HK-2 (cell line): ENCODE data around the gene ANKIB1.
"Not testable (repeated sequence)": the region's sequence is repeated elsewhere in the genome, so short reads cannot be mapped to it uniquely, and the experiment has no call there.

Experiments used
- DNase-seq: peaks from one replicate; pipeline ENCODE4 v3.0.0-alpha.2; 2018; ENCODE audit not compliant: unreplicated experiment

The ANKIB1 gene

DNA sequence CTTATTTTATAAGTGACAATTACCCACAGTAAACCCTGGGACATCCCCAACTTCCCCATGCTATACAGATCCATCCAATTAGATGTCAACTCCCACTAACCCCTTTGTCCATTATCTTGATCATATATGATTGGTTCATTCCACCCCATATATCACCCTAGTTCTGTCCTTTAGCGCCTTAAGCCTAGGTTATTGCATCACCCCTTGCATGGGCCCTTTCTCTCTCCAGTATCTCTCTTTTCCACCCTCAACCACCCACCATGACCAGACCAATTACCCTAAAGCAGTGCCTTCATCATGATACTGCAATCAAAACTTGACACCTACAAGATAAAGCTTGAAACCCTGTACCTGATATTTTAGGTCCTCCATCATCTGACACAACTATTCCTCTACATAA is 163.6 kb downstream of the ANKIB1 start:
- no peak for DNase-seq

DNA sequence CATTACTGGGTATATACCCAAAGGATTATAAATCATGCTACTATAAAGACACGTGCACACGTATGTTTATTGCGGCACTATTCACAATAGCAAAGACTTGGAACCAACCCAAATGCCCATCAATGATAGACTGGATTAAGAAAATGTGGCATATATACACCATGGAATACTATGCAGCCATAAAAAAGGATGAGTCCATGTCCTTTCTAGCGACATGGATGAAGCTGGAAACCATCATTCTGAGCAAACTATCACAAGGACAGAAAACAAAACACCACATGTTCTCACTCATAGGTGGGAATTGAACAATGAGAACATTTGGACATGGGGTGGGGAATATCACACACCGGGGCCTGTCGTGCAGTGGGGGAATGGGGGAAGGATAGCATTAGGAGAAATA is 164.4 kb downstream of the ANKIB1 start:
- DNase-seq, result not testable (repeated sequence)

DNA sequence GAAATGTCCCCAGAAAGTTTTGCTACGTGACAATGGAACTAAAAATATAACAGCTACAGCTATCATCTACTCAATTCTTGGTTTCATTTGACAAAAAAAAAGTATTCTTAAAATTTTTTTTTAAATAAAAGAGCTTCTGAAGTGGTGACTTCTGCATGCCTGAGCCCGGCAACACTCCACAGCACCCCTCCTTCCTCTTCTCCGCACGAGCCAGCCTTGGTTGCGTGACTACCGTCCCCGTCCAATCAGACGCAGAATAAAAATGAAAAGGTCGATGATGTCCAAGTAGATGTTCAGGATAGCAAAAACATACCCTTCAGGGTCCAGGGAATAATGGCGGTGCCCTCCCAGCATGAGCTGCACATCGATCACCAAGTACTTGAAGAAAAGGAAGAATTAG is 167.0 kb downstream of the ANKIB1 start:
- no peak for DNase-seq

DNA sequence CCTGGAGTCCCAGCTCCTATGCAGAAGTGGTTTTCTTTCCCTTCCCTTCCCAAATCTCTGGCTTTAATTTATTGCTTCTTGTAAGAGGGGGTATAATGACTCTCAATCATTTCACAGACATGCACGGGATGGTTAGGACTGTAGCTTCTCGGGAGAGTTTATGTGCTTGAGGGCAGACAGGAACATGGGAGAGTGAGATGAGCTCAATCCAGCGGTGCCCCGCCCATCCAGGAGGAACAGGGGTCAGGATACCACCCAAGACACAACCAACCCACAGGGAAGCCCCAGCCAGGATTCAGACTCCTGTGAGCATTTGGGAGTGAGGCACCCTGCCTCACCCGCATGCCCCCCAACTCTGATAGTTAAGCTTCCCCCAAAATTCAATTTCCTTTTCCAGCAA is 167.8 kb downstream of the ANKIB1 start:
- no peak for DNase-seq

DNA sequence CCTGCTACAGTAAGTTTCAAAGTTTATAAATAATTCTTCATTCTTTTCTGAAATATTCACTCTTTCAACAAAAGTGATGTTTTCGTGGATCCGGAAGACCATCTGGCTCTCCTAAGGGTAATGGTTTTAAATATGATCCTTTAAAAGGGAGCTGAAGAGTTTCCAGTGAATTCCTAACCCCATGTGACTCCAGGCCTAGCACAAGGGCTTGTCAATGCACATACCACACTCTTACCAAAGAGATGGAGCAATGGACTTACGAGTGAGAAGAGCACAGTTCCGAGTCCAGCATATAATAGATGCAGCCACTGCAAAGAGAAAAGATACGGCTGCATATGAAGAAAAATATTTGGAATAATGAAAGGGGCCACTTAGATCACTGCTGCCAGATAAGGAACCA is 169.5 kb downstream of the ANKIB1 start:
- no peak for DNase-seq

DNA sequence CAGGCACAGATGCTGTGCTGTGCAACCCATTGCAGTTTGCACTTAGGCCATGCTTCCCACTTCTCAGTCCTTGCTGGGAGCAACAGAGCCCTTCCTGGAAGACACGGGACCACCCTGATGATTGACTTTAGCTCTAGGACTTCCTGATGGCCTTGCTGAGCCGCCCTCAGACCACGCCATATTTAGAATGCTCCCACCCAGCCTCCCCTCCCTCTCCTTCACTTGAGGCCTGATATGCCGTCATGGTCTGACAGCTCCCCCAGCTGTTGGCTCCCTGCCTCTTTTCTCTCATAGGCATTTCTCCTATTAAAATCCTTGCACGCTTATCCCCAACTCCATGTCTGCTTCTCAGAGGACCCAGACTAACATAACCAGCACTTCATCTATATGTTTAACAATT is 172.1 kb downstream of the ANKIB1 start:
- no peak for DNase-seq

DNA sequence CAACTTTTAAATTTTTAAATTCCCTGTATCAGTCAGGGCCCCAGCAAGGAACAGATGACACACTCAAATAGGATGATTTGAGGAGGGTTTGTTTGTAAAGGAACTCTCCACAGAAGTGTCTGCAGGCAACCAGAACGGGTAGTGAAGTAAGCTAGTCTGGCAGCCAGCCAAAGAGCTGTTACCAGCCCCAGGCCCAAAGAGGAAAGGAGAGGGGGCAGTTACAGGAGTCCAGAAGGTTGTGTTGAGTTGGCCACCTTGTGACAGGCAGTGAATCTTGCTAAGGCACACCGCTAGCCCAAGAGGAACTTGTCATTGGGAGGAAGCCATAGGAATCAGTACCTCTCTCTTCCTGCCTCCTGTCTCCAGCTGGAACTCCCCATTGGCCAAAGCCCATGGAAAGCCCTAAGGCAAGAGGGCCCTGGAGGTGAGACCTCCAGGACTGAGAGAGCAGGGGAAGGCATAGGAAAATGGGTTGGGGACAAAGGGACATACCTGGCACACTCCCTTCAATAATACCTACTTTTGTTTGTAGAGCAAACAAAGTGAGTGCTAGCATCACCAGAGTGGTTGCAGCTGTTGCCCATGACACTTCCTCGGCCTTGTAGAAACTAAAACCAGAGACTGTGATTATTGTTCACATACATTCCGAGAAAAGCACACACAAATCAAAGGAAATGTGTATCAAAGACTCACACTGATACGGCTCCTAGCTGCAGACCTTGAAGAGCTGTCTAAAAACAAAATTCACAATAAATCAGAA is 176.1 kb downstream of the ANKIB1 start:
- DNase-seq, result no peak

DNA sequence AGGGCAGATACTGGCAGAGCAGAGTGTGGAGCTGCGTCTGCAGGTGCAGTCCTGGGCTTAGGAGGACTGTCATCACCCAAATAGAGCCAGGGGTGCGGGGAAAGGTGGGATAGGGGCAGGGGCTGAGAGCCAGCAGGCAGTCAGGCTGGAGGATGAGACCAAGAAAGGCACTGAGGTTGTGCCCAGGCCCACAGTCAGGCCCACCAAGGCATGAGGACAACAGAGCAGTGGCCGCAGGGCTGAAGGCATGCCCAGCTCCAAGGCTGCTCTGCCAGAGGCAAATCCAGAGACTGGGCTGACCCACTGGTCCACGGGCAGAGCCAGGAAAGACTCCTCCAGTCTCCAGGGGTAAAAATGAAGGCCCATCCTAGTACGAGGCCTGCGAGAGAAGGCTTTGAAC is 177.2 kb downstream of the ANKIB1 start:
- no peak for DNase-seq

DNA sequence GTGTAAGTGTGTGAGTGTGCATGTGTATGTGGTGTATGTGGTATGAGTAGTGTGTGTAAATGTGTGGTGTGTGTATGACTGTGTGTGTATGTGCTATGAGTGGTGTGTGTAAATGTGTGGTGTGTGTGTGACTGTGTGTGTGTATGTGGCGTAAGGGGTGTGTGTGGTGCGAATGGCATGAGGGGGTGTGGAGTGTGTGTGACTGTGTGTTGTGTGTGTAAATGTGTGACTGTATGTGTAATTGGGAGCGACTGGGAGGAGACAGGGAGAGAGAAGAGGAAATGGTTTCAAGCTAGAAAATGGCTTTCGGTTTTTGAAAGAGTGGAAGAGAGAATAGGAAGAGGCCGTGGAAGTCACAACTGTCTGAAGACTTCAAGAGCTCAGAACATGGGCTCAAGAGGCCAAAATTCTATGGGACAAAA is 177.9 kb downstream of the ANKIB1 start:
- no peak for DNase-seq

DNA sequence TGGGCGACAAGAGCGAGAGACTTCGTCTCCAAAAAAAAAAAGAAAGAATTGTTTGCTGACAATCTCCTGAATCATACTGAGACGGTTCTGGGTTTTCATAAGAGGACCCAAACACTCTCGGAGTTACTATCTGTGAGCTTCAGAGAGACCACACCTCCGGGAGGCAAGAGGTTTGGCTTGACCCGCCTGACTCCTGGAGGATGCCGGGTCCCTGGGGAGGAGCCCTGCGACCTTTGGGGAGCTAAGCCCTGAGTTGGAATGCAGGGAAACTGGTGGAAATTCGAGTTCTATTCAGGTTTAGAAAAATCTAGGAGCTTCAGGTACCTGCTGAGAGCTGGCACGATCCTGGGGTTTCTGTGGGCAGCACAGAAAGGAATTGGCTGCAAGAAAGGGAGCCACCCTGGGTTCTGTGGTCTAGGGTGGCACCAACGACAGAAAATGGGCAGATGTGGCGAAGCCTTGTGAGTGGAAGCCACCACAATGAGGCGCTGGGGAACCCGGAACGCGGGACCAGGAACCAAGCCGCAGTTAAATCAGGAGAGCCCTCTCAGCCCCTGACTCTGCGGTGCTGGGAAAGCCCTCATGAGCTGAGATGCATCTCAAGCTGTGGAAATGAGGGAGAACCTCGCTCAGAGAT is 179.7 kb downstream of the ANKIB1 start:
- no peak for DNase-seq

DNA sequence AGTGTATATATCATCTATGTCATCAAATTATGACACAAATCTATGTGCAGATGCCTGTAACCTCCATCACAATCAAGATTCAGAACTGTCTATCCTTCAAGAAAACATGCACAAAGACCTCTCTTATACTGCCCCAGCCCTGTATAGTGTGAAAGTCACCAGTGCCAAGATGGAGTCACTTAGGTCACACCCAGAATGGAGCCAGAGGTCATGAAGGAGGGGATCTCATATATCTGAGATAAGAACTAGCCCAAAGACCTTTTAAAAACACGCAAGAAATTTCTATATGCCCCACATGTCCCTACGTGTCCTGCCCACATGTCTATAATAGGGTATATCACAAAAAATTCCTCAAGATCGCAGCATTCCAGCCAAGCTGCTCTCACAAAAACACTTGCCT is 181.4 kb downstream of the ANKIB1 start:
- DNase-seq, result no peak

DNA sequence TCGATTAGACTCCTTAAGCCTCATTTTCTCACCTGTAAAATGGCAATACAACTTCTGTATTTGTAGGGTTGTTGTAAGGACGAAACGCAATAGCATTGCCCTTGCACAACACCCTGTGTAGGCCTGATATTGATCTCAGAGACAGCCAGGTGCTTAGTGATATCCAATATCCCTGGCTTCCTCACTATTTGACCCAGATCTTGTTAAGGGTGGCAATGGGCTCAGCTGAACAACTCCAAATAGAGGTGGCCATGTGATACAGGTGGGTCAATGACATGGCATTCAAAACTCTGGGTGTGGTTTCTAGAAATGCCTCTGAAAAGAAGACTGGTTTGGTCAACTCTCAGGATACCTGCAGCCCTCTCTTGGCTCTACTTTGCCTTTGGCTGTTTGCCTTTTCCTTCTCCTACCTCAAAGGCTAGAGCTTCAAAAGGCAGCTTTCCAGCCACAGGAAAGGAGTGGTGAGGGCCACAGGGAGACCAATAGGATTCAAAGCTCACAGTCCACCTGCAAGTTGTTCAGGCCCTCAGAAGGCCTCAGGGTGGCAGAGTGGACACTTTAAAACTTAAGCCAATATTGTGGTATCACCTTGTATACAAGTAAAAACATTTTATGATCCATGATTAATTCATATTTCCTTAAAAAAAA is 186.6 kb downstream of the ANKIB1 start:
- no peak for DNase-seq

DNA sequence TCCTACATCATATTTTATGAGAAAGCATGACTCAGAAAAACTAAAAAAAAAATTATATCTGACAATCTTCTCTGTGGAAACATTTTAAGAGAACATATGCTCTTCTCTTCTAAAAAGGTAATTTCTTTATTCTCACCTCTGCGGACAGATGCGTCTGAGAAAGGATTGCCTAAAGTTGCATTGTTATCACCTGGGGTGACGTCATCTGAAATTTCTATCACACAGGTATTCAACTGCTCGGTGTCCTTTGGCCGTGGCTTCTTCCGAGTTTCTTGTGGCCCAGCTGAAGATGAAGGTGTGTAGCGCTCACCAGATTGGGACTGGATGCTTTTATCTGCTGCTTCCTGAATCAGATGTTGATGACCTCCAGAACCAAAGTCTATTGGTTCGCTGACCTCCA is 187.2 kb downstream of the ANKIB1 start:
- no peak for DNase-seq

DNA sequence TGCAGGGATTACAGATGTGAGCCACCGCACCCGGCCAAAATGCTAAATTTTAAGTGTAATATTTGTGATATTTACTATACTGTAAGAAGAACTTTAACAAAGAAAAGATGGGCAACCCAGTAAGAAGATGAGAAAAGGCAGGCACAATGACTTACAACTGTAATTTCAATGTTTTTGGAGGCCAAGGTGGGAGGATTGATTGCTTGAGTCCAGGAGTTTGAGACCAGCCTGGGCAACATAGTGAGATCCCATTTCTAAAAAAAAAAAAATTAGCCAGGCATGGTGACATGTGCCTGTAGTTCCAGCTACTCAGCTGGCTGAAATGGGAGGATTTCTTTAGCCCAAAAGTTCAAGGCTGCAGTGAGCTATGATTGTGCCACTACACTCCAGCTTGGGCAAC is 189.8 kb downstream of the ANKIB1 start:
- DNase-seq, result no peak

DNA sequence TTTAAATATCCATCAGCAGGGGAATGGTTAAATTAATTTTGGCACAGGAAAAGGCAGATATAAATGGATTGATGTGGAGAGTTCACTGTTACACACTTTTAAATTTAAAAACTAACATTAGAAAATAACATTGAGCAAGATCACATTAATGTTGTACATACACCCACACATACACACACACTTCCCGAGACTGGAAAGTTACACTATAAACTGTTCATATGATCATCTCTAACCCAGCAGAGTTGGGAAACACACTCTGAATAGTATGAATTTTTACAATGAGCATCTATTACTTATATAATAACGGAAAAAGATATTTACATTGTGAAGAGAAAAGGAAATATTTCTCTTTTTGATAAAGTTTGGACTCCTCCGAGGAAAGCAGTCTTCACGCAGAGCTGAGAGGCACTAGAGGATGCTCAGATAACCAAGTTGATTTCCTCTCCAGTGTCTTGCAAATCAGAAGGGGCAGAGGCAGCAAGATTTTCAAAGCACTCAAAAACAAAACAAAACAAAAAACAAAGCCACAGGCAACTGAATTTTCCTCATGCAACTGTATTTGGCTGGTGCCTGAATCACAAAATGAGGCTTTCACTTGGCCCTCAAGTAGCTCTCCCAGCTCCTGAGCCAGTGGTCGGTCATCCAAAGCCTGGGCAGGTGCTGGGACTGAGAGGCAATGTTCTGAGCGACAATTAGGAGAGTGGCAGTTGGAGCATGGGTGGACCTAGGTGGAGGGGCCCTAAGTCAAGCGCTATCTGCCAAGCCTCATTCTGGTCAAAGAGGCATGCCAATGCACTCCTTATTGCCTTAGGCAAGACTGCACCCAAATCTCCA is 191.1 kb downstream of the ANKIB1 start:
- DNase-seq, result no peak

DNA sequence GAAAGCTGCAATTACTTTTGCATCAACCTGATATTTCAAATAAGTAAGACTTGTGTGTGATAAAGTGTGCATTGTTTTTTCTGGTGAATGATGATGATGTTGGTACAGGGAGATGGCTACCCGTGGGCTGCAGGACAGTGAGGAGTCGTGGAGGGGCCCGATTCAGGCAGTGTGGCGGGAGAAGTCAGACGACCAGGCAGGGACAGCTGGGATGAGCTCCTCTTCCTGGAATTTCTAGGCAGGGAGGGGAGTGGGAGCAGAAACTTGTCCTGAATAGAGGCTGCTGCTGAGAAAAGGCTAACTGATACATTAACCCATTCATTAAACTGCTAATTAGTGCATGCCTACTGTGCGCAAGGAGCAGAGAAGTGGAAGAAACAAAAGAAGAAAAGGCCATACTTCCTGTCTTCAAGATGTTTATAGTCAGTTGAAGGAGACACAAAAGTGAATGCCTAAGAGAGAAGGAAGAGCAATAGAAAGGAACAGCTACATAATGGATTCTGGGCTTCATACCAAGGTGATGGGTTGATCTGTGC is 192.2 kb downstream of the ANKIB1 start:
- no peak for DNase-seq

DNA sequence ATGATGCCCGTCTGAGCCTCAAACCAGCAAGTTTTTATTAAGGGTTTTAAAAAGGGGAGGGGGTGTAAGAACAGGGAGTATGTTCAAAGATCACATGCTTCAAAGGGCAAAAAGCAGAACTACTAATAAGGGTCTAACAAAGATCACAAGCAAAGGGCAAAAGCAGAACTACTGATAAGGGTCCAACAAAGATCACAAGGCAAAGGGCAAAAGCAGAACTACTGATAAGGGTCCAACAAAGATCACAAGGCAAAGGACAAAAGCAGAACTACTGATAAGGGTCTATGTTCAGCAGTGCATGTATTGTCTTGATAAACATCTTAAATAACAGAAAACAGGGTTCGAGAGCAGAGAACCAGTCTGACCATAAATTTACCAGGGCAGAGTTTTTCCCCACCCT is 196.9 kb downstream of the ANKIB1 start:
- DNase-seq, result not testable (repeated sequence)

DNA sequence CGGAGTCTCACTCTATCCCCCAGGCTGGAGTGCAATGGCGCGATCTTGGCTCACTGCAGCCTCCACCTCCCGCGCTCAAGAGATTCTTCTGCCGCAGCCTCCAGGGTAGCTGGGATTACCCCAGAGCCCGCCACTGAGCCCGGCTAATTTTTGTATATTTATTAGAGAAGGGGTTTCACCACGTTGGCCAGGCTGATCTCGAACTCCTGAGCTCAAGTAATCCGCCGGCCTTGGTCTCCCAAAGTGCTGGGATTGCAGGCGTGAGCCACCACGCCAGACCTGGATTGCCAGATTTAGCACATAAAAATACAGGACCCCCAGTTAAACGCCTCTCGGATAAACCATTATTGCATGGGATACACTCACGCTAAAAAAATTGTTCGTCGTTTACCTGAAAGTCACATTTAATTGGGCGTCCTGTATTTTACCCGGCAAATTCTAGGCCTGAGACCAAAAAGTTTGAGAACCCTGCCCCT is 201.1 kb downstream of the ANKIB1 start:
- no peak for DNase-seq

DNA sequence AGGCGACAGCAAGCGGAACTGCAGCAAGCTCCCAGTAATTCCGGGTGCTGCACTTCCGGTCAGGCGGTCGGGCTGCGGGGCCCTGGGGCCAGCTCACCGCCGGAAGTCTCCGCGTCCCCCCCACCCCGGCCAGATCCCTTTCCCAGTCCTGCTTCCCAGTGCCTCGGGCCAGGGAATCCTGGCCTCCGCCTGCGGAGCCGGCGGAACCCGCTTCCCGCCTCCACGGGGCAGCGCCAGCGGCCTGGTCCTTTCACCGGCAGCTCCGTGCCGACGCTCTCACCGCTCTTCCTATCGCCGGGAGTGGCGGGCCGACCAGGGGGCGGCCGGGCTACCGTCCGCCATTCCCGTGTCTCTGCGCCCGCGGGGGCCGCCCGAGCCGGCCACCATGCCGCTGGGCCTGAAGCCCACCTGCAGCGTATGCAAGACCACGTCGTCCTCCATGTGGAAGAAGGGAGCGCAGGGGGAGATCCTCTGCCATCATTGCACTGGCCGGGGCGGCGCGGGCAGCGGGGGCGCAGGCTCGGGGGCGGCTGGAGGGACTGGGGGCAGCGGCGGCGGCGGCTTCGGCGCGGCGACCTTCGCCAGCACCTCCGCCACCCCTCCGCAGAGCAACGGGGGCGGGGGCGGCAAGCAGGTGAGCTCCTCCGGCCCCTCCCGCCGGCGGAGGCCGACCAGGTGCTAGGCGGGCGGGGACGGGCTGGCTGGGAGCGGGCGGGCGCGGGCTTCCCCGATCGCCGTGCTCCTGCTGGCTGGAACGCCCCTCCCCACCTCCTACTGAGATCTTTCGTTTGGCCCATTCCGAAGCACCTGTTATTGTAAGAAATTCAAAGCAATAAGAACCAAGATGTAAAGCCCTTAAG is 201.8 kb downstream of the ANKIB1 start, which contains the start of gene GATAD1:
Gene GATAD1, plus strand, starts transcription at position 138 of the 860 bp plus-strand sequence. Its CDS starts 248 bp downstream, at position 386.
- DNase-seq, result peak; percentile 92

DNA sequence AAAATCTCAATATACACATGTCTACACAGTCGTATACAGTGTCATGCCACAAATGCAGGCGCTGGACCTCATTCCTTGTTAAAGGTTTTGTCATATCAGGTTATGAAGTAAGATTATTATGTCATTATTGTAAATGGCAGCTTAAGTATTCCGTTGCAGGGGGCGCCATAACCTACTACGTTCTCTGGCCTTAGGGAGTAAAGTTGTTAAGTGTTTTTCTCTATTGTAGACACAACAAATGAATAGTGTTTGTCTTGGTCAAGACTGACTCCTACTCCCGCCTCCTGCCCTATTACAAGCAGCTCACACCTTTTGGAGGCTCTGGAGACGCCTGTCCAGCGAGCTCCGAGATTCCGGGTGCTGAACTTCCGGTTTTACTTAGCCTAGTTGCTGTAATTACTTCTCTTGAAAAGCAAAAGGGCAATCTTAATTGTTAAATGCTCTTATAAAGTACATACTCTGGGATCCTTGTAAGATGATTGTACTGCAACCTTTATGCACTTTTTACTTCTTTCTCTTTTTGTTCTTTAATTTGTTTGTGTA is 202.5 kb downstream of the ANKIB1 start:
- DNase-seq, result peak; percentile 46
